Measurements from ENCODE around the gene SDK1.

- TF ChIP-seq CTCF (conservative IDR thresholded peaks at IDR 0.05; ENCODE audit: low read depth in 2 of 2) (no peak), REST (IDR thresholded peaks at IDR 0.05; ENCODE audit: unreplicated experiment) (no peak), JUNB (IDR thresholded peaks at IDR 0.05; ENCODE audit: unreplicated experiment) (no peak)
Observed at GRCh38 chr7:3370921-3371320, 69.9 kb downstream of the SDK1 start.

Measured in GM23338 (cell line).